ENCODE results near the gene PID1. TPM values are rescaled to one million over a fixed set of nuclear protein-coding genes. Genes with fewer than 3 reads are reported as not detected.

Gene PID1
- total RNA-seq, 1 experiment from 2014 or later, result 0.15 TPM

GRCh38 chr2:229313591-229313990 is 42.5 kb upstream of the PID1 start (continued):
- TF ChIP-seq CTCF (IDR thresholded peaks at IDR 0.05 in 2 of 3, conservative IDR thresholded peaks at IDR 0.05 in 1 of 3; ENCODE audit: borderline replicate concordance in 1 of 3, insufficient read depth in 1 of 3, low read depth in 2 of 3, low read length in 2 of 3) (no peak), YY1 (IDR thresholded peaks at IDR 0.05; ENCODE audit: extremely low read depth, insufficient replicate concordance, low read depth, low read length) (no peak), SIN3A (IDR thresholded peaks at IDR 0.05; ENCODE audit: low read depth) (no peak), ATF3 (IDR thresholded peaks at IDR 0.05) (no peak), SRF (IDR thresholded peaks at IDR 0.05; ENCODE audit: low read depth) (no peak), CEBPB (IDR thresholded peaks at IDR 0.05; ENCODE audit: low read depth) (no peak), MAX (IDR thresholded peaks at IDR 0.05) (no peak)

GRCh38 chr2:229301237-229301636 is 30.1 kb upstream of the PID1 start:
- BruUV-seq (replicated peaks), result no TSS peak

More at GRCh38 chr2:229301237-229301636, 30.1 kb upstream of the PID1 start:
- Histone ChIP-seq H3K9ac (ENCODE audit: low read length) (no peak overlapping the region), H3K4me2 (ENCODE audit: low read length) (no peak overlapping the region), H4K20me1 (ENCODE audit: insufficient read depth) (no peaks in the 10 kb centered on the region), H3K27ac (ENCODE audit: low read depth, low read length) (no peak overlapping the region), H3K4me1 (ENCODE audit: control insufficient read depth in 1 of 2, insufficient read depth in 2 of 2, low read length in 2 of 2) (no peaks in the 10 kb centered on the region), H3K9me3 (ENCODE audit: control insufficient read depth in 1 of 2, insufficient read depth in 1 of 2, low read depth in 1 of 2, low read length in 2 of 2) (no peaks in the 10 kb centered on the region), H3K36me3 (ENCODE audit: control insufficient read depth in 1 of 2, insufficient read depth in 2 of 2, low read length in 2 of 2) (no peaks in the 10 kb centered on the region), H3K9me2 (ENCODE audit: insufficient read depth) (no peaks in the 10 kb centered on the region), H2AFZ (ENCODE audit: low read depth, low read length, poor library complexity, severe bottlenecking) (no peak overlapping the region), H3K27me3 (ENCODE audit: insufficient read depth, low read length) (no peaks in the 10 kb centered on the region), H3K4me3 (replicated peaks in 1 of 2; ENCODE audit: low read depth in 1 of 2, low read length in 2 of 2) (no peak overlapping the region), H3K79me2 (ENCODE audit: insufficient read depth, low read length) (no peaks in the 10 kb centered on the region)
- TF ChIP-seq POLR2AphosphoS5 (IDR thresholded peaks at IDR 0.05; ENCODE audit: low read depth, low read length) (no peak), ZBTB33 (IDR thresholded peaks at IDR 0.05; ENCODE audit: extremely low read depth, insufficient replicate concordance, low read length) (no peak), SRF (IDR thresholded peaks at IDR 0.05; ENCODE audit: low read depth) (no peak), EZH2 (IDR thresholded peaks at IDR 0.05) (no peak), SIN3A (IDR thresholded peaks at IDR 0.05; ENCODE audit: low read depth) (no peak), MAX (IDR thresholded peaks at IDR 0.05) (no peak)
- CTCF ChIA-PET, result no interaction called here
- intact Hi-C loops (cut with micrococcal nuclease), result no loop called here
- POLR2A ChIA-PET, result no interaction called here
- RAD21 ChIA-PET (ENCODE audit: low non-redundant PET in 1 of 2, low total read pairs in 2 of 2, uncharacterized antibody in 2 of 2, unreplicated experiment in 2 of 2), result no interaction called here
- DNase-seq (ENCODE audit: low read depth, low spot score) (no peak), ATAC-seq (no peak)

Measured in HCT116 (cell line).